Subcutaneous abdominal adipose tissue (tissue), 5 donors: ENCODE measurements around the gene RAMP3.
"Not testable (repeated sequence)": the region's sequence is repeated elsewhere in the genome, so short reads cannot be mapped to it uniquely, and the experiment has no call there.

ENCODE experiments used
- H3K27ac ChIP-seq: one replicate; pipeline ENCODE4 v1.7.0; 2013; ENCODE audit warnings: low read depth, mild to moderate bottlenecking, inconsistent platforms, low read length, moderate library complexity
- H3K27me3 ChIP-seq, 5 donors: one replicate each; pipeline ENCODE4 v1.7.0; 2013; ENCODE audit warnings: low read length in 5 of 5, inconsistent platforms in 1 of 5; ENCODE audit not compliant: control insufficient read depth in 5 of 5, insufficient read depth in 4 of 5
- H3K36me3 ChIP-seq, 5 donors: one replicate each; pipeline ENCODE4 v1.7.0; 2013; ENCODE audit warnings: low read length in 5 of 5; ENCODE audit not compliant: control insufficient read depth in 5 of 5, insufficient read depth in 5 of 5
- H3K4me1 ChIP-seq, 5 donors: one replicate each; pipeline ENCODE4 v1.7.0; 2013; ENCODE audit warnings: low read length in 5 of 5, mild to moderate bottlenecking in 3 of 5, moderate library complexity in 1 of 5; ENCODE audit not compliant: control insufficient read depth in 5 of 5, insufficient read depth in 5 of 5
- H3K4me3 ChIP-seq, 5 donors: one replicate each; pipeline ENCODE4 v1.7.0; 2013; ENCODE audit warnings: low read length in 5 of 5, low read depth in 1 of 5
- H3K9ac ChIP-seq, 5 donors: one replicate each; pipeline ENCODE4 v1.7.0; 2013; ENCODE audit warnings: low read length in 5 of 5, mild to moderate bottlenecking in 4 of 5, moderate library complexity in 3 of 5
- H3K9me3 ChIP-seq, 5 donors: one replicate each; pipeline ENCODE4 v1.7.0; 2013; ENCODE audit warnings: low read length in 5 of 5; ENCODE audit not compliant: control insufficient read depth in 5 of 5
- donor health status: healthy.
- donor health status: healthy.
- donor health status: healthy.
- donor health status: healthy.
- donor health status: healthy.

RAMP3 gene

DNA sequence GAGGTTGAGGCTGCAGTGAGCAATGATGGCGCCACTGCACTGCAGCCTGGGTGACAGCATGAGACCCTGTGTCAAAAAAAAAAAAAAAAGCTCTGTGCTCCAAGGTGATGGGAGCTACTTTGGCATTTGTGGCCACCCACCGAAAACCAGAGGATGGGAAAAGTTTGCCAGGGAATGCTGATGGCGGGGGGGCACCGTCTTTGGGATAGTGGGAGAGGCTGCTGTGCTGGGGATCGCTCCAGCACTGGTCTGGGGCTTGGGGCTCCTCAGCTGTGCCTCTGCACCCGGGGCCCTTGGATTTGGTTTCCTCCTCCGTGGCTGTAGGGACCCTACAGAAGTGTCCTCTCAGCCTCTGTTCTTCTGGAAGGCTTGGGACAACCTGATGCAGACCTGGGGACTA is 11.7 kb upstream of the RAMP3 start:
- H3K4me1 ChIP-seq: peaks cover 0 to 7% (median 0%) of the 10 kb centered on the region in 5 donors
- H3K9ac ChIP-seq: no peak overlapping the region
- H3K27ac ChIP-seq: no peak overlapping the region
- H3K9me3 ChIP-seq: no peaks in the 10 kb centered on the region
- H3K36me3 ChIP-seq: no peaks in the 10 kb centered on the region
- no peak overlapping the region for H3K4me3 ChIP-seq
- H3K27me3 ChIP-seq: peaks cover 0 to 18% (median 12%) of the 10 kb centered on the region in 5 donors

DNA sequence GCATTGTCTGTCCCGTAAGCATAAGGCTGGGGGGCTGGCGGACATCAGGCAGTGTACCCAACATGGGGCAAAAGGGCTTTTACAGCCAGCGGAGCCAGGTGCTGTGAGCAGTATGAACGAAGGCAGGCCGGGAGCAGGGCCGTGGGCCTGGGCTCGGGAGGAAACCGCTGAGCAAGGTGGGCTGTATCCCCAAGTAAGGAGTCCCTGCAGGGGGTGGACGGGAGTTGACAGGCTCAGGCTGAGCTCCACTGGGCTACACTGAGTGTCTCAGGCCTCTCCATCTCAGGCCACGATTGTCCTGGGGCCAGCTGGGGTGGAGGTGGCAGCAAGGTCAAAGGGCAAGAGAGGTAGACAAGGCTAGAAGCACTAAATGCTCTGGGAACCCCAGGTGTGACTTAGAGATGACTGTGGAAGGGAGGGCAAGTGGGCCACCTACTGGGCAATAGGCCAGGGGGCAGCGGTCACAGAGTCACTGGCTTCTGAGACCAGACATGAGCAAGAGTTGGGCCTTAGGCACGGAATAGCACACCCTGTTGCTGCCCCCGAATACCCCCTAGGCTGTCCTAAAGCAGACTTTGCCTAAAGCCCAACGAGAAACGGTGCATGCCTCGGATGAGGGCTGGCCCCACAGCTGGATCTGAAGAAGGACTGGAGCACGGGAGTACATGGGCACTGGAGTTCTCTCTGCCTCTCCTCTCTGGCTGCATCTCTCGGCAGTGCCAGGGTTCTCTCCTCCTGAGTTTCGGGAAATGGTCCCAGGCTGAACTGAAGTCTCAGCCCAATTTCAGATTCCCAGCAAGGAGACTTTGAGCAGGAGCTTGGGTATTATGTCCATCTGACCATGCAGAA is 10.8 kb upstream of the RAMP3 start:
- Histone ChIP-seq H3K27ac (no peak overlapping the region), H3K4me1 (peaks cover 0 to 7% (median 0%) of the 10 kb centered on the region in 5 donors), H3K9ac (no peak overlapping the region), H3K4me3 (no peak overlapping the region), H3K27me3 (peaks cover 0 to 20% (median 12%) of the 10 kb centered on the region in 5 donors), H3K36me3 (no peaks in the 10 kb centered on the region), H3K9me3 (no peaks in the 10 kb centered on the region)

GRCh38 chr7:45147858-45148652 is 9.5 kb upstream of the RAMP3 start:
- Histone ChIP-seq H3K27me3 (peaks cover 0 to 20% (median 12%) of the 10 kb centered on the region in 5 donors), H3K27ac (no peak overlapping the region), H3K4me3 (no peak overlapping the region), H3K4me1 (peaks cover 0 to 7% (median 0%) of the 10 kb centered on the region in 5 donors), H3K36me3 (no peaks in the 10 kb centered on the region), H3K9ac (no peak overlapping the region), H3K9me3 (no peaks in the 10 kb centered on the region)

DNA sequence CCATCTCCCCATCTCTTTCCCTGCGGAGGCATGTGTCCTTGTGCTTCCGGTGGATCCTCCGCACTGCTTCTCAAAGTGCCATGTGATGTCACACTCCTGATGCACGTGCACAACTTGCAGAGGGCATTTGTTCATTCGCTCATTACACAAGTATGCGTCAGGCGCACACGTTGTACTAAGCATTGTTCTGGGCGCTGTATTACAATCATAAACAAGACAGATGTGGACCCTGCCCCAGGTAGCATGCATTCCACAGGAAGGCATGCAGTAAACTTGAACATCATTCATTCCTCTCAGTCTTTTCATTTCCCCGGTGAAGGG is 9.0 kb upstream of the RAMP3 start:
- Histone ChIP-seq H3K27me3 (peaks cover 0 to 20% (median 12%) of the 10 kb centered on the region in 5 donors), H3K4me1 (peaks cover 0 to 7% (median 0%) of the 10 kb centered on the region in 5 donors), H3K36me3 (no peaks in the 10 kb centered on the region), H3K27ac (no peak overlapping the region), H3K9me3 (no peaks in the 10 kb centered on the region), H3K4me3 (no peak overlapping the region), H3K9ac (no peak overlapping the region)

- Histone ChIP-seq H3K4me1 (peaks cover 0 to 7% (median 2%) of the 10 kb centered on the region in 5 donors), H3K27ac (no peak overlapping the region), H3K4me3 (no peak overlapping the region), H3K36me3 (no peaks in the 10 kb centered on the region), H3K9ac (no peak overlapping the region), H3K27me3 (peaks cover 0 to 20% (median 7%) of the 10 kb centered on the region in 5 donors), H3K9me3 (no peaks in the 10 kb centered on the region)
These were observed 8.0 kb upstream of the RAMP3 start for GRCh38 chr7:45149606-45150005.

GRCh38 chr7:45150199-45150598 is 7.4 kb upstream of the RAMP3 start:
- no peaks in the 10 kb centered on the region for H3K9me3 ChIP-seq
- no peak overlapping the region for H3K9ac ChIP-seq
- no peaks in the 10 kb centered on the region for H3K36me3 ChIP-seq
- no peak overlapping the region for H3K4me3 ChIP-seq
- H3K27me3 ChIP-seq: peaks cover 0 to 17% (median 2%) of the 10 kb centered on the region in 5 donors
- H3K4me1 ChIP-seq: peaks cover 0 to 7% (median 5%) of the 10 kb centered on the region in 5 donors
- no peak overlapping the region for H3K27ac ChIP-seq

DNA sequence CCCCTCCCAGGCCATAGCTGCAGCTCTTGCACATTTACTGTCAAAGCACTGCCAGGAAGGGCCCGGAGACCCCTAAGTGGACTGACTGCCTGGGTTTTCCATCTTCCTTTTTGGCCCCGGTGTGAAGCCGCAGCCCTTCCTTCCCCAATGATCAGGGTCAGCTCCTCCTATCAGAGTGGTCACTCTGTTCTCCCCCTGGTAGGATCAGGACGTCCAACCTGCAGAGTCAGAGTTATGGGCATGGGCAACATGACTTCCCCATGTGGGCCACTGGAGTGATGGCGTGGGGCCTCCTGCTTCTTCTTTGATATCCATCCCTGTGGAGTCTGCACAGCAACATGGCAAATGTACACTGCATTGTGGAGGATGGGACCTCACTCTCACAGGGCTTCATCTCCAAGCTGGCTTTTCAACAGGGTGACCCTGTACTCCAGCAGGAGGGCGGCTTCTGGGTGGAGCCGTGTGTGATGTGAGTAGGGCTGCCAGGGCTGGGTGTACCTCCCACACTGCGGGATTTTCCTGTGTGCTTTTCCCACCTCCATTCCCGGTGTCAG is 6.4 kb upstream of the RAMP3 start:
- Histone ChIP-seq H3K4me1 (peaks cover 0 to 7% (median 5%) of the 10 kb centered on the region in 5 donors), H3K9ac (no peak overlapping the region), H3K4me3 (no peak overlapping the region), H3K36me3 (no peaks in the 10 kb centered on the region), H3K27ac (no peak overlapping the region), H3K9me3 (no peaks in the 10 kb centered on the region), H3K27me3 (peaks cover 0 to 17% (median 6%) of the 10 kb centered on the region in 5 donors)

GRCh38 chr7:45151967-45152366 is 5.6 kb upstream of the RAMP3 start:
- Histone ChIP-seq H3K4me1 (peaks cover 0 to 10% (median 6%) of the 10 kb centered on the region in 5 donors), H3K9ac (no peak overlapping the region), H3K27me3 (peaks cover 3 to 24% (median 10%) of the 10 kb centered on the region in 5 donors), H3K36me3 (no peaks in the 10 kb centered on the region), H3K9me3 (no peaks in the 10 kb centered on the region), H3K27ac (no peak overlapping the region), H3K4me3 (no peak overlapping the region)

DNA sequence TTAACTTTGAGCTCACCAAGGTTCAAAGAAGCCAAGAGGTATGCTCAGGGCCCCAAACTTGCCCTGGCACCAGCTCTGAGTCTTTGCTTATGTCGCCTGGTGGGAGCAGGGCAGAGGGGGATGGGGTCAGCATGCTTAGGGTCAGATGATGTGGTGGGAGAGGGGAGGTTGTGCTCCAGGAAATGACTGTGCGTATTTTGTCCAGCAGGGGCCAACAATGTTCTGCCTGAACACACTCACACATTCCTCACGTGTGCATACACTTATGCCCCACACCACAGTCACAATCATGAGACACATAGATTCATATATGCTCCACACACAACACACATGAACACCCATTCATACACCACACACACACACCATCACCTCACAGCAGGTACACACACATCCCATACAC is 4.4 kb upstream of the RAMP3 start:
- H3K36me3 ChIP-seq: no peaks in the 10 kb centered on the region
- peaks cover 6 to 33% (median 10%) of the 10 kb centered on the region in 5 donors for H3K27me3 ChIP-seq
- no peak overlapping the region for H3K4me3 ChIP-seq
- H3K4me1 ChIP-seq: peaks cover 0 to 14% (median 6%) of the 10 kb centered on the region in 5 donors
- H3K9me3 ChIP-seq: no peaks in the 10 kb centered on the region
- H3K27ac ChIP-seq: no peak overlapping the region
- no peak overlapping the region for H3K9ac ChIP-seq

- Histone ChIP-seq H3K27me3 (peaks cover 6 to 28% (median 6%) of the 10 kb centered on the region in 5 donors), H3K4me1 (peaks cover 0 to 16% (median 4%) of the 10 kb centered on the region in 5 donors)
- not testable (repeated sequence) for H3K27ac ChIP-seq, H3K4me3 ChIP-seq, H3K36me3 ChIP-seq, H3K9ac ChIP-seq, H3K9me3 ChIP-seq
These were observed 3.7 kb upstream of the RAMP3 start for GRCh38 chr7:45153861-45154260.
